Measurements from ENCODE around the gene ENTPD2.

ENTPD2 gene

DNA sequence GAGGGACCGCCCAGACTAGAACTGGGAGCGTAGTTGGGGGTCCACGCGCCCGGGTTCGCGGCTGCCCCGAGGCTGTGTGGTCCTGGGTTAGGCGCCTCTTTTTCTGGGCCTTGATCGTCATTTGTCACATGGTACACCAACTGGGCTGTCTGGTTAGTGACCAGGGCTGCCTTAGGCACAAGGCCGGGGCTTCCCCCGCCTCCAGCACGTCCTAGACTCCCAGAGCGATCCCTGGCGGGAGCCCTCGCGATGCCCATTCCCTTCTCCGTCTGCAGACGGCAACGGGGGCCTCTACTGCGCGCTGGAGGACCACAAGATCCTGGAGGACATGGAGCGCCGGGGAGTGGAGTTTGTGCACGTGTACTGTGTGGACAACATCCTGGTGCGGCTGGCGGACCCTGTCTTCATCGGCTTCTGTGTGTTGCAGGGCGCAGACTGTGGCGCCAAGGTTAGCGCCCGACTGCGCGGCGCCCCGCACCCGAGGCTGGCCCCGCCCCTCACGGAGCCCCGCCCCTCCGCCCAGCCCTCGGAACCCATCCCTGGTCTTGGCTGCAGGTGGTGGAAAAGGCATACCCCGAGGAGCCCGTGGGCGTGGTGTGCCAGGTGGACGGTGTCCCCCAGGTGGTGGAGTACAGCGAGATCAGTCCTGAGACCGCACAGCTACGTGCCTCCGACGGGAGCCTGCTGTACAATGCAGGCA, 25.0 kb upstream of the ENTPD2 start:
- no peak for DNase-seq

DNA sequence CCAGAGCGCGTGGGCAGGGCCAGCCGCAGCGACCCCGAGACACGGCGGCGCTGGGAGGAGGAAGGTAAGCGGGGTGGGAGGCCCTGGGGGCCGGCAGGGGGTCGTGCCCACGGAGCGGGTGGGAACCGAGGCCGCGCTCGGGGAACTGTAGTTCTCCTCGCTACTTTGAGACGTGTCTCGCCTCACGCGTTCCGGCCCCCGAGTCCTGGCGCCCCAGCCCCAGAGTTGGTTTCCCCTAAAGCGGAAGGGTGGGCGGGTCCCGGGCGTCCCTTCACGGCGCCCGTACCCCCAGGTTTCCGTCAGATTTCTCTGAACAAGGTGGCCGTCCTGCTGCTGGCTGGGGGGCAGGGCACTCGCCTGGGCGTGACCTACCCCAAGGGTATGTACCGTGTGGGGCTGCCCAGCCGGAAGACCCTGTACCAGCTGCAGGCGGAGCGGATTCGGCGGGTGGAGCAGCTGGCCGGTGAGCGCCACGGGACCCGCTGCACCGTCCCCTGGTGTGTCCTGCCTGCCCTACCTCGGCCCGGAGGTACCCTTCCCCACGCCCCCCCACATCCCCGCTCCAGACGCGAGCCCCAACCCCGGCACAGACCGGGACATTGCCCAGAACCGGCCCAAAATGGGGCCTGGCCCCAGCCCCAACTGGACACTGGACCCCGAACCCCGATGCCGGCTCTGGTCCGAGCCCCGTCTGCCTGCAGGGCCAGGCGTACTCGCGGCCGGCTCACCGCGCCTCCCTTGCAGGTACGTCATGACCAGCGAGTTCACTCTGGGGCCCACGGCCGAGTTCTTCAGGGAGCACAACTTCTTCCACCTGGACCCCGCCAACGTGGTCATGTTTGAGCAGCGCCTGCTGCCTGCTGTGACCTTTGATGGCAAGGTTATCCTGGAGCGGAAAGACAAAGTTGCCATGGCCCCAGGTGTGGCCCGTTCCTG, 24.2 kb upstream of the ENTPD2 start:
- DNase-seq, result no peak

DNA sequence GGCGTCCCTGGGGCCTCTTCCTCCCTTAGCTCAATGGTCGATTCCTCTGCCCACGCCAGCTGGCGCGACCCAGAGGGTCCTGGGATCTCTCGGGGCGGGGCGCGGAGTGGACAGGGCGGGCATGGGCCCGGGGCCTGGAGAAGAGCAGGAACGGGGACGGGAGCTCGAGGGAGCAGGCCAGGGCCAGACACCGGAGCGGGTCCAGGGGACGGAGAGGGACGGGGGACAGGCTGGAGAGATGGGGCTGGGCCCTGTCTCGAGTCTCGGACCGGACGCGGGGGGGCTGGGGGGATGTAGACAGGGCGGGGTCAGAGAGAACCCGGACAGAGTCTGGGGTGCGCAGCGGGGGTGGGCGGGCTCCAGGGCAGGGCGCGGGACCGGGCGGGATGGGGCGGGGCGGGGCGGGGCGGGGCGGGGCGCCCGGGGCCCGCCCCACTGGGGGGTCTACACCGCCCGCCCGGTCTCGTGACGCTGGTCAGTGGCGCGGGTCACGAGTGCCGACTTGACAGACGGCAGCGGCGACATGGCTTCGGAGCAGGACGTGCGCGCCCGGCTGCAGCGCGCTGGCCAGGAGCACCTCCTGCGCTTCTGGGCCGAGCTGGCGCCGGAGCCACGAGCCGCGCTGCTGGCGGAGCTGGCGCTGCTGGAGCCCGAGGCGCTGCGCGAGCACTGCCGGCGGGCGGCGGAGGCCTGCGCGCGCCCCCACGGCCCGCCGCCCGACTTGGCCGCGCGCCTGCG, 23.3 kb upstream of the ENTPD2 start, which contains the start of gene UAP1L1:
TSS of gene UAP1L1 (plus strand) at position 508 of the 738 bp plus-strand sequence. CDS start at position 524, 16 bp downstream.
- DNase-seq, result peak; percentile 14

DNA sequence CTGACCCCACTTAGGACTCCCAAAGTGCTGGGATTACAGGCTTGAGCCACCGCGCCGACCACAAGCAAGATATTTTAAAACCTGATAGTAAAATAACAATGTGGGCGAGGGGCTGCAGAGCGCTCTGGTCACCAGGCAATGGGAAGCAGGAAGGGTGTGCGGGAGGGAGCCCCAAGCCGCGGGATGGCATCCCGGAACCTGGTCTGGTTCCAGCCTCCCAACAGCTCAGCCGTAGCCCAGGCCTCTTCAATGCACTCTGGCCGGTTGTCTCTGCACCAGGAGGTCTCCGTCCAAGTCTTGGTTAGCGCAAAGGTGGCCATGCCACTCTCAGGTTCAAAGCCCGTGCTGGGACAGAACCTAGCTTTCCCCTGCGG, 22.8 kb upstream of the ENTPD2 start:
- no peak for DNase-seq

DNA sequence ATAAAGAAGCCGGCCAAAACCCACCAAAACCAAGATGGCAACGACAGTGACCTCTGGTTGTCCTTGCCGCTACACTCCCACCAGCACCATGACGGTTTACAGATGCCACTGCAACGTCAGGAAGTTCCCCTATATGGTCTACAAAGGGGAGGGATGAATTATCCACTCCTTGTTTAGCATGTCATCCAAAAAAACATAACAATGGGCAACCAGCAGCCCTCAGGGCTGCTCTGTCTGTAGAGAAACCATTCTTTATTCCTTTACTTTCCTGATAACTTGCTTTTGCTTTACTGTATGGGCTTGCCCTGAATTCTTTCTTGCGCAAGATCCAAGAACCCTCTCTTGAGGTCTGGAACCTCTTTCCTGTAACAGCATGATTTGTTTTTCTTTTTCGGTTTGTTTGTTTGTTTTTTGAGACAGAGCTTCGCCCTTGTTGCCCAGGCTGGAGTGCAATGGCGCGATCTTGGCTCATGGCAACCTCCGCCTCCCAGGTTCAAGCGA, 21.5 kb upstream of the ENTPD2 start:
- DNase-seq, result no peak

DNA sequence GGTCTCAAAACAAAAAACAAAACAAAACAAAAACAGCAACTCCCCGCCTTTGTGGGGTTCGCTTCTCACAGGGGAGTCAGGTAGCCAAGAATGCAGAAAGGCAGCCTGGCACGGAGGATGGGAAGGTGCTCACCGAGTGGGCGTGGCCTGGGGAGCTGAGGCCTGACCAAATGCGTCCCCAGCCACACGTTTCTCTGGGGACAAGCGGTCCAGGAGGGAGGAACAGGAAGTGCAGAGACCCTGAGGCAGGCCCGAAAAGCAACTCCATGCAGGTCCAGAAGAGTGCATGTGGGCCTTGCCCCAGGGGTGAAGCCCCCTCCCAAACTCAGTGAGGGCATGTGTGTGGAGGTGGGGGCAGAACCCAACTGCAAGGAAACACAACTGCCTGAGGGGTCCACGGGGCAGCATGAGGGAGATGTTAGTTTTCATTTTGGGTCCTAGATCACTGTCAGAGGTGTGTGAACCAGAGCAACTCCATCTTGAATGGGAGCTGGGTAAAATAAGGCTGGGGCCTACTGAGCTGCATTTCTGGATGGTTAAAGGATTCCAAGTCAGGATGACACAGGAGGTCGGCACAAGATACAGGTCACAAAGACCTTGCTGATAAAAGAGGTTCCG, 20.9 kb upstream of the ENTPD2 start:
- no peak for DNase-seq

DNA sequence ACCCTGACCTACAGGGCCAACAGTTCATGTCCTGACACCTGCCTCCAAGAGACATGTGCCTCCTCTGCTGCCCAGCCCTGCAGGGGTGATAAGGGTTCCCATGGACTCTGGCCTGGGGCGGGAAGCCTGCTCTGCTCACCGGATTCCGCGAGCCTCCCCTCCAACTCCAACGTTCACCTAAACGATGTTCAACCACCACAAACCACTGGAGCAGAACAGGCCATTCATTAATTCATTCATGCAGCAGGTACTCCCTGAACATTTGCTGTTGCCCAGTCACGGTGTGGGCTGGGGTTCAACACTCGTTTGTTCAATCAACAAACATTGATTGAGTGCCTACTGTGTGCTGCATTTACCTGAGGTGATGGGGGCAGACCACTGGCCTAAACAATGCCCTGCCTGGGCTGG, 20.1 kb upstream of the ENTPD2 start:
- no peak for DNase-seq

DNA sequence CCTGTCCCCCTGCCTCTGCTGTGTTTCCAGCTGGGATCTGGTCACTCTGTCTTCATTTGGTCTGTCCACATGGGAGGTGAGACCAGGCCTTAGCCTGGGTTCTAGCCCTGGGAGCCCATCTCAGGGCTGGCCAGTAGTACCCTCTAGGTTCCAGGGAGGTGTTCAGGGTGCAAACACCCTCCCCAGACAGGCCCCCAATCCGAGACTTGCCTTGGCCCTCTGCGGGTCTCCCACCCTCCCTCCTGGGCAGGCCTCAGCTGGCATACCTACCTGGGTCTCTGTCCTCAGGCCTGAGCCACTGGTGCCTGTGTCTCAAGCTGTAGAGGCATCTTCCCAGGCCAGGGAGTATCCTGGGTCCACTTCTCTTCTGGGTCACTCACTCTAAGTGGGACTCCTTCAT, 17.4 kb upstream of the ENTPD2 start:
- DNase-seq, result no peak

DNA sequence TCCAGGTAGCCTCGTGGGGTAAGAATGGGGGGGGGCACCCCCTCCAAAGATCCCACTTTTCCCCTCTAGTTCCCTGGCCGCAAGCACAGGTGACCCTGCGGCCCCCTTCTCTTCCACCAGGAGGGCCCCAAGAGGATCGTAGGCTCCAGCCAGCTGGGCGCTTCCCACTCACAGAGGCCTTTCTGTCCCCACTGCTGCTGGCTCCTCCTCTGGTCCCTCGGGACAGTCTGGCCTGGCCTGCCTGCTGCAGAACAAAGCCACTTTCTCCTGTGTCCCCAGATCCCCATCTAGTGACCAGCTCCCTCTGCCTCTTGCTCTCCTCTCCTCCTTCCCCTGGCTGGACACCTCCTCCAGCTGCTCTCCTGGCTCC, 17.0 kb upstream of the ENTPD2 start:
- peak; percentile 75 for DNase-seq

DNA sequence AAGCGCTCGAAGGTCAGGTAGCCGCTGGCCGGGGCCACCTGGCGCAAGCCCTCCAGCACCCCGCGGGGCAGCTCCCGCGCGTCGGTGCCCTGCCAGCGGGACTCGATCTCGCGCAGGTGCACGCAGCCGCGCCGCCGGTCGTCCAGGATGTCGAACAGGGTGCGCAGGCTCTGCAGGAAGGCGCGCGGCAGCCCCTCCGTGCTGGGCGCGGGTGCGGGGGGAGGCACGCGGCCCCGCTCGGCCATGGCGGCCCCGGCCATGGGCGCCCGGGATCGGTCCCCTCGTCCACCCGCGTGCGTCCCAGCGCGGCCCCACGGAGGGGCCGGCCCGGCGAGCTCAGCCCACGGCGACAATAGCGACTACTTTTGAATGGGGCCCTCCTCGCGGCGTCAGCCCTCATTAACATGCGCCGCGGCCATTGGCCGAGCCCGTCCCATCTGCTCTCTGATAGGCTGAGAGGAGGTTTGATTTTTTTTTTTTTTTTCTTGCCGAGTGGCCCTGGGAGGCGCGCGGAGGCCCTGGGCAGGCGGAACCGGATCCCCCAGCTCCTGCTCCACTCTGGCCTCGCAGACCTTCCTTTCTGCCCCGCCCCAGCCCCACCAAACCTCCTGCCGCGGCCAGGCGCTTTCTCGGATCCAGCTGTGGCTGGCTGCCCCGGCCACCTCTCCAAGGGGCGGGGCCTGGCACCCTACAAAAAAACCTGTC, 16.5 kb upstream of the ENTPD2 start, which contains the start of gene SAPCD2:
TSS of gene SAPCD2 (minus strand) at position 357 of the 705 bp plus-strand sequence. CDS start at position 260, 97 bp downstream.
- DNase-seq, result peak; percentile 94

DNA sequence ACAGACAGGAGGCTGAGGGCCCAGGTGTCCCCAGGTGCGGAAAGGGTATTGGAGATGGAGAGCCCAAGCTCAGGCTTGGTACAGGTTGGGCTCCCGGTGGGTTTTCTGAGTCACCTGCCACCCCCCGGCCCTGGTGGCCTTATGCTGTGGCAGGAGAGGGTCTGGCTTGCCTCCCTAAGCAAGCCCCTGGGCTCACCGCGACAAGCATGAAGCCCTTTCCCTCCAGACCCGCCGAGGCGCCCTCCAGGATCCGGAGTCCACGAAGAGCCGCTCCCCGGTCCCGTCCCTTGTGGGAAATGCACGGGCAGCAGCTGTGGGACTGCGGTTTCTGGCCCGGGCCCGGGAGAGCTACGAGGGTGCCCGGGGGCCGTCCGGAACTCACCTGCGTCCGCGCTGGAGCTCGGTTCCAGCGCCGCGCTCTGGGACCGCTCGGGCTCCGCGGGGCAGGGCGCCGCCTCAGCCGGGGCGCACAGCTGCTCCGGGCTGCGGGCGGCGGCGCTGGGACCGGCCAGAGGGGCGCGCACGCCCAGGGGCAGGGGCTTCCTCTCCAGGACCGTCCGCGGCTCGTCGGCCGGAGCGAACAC, 15.7 kb upstream of the ENTPD2 start:
- DNase-seq, result no peak

DNA sequence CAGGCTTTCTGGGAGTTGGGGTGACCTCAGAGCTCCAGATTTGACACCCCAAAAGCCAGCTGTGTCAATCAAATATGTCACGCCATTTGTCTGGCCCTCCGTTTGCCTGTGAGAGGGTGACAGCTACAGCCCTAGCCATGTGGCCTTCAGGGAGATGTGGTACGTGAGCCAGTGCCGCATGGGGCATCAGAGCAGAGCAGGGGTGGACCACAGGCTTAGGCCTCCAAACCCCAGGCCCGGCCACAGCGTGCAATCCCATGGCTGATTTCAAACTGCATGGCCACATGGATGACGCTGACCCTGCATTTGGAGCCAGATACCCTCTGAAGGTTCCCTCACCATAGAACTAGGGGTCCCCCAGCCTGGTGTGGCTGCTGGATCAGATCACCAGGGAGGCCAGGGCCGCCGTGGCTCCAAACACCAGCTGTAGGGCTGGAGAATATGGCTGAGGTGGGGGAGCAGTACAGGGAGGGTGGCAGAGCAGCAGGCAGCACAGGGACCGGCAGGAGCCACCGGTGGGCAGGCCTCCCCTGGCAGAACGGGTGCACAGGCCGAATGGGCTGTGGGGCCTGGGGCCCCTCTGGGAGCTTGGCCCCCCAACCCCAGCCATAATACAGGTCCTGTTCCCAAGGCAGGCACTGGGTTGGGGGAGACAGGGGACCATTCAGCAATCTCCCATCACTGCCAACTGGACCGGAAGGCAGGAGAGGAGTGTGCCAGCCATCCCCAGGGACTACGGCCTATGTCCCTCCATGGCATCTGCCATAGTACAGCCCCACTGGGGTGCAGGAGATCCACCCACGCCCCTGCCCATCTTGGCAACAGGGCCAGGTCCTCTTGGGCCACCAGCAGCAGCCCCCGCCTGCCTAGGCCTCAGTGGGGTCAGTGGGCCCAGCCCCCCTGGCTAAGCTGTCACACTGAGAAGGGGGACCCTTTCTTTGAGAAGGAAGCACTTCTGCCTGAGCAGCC, 15.0 kb upstream of the ENTPD2 start:
- DNase-seq, result no peak

DNA sequence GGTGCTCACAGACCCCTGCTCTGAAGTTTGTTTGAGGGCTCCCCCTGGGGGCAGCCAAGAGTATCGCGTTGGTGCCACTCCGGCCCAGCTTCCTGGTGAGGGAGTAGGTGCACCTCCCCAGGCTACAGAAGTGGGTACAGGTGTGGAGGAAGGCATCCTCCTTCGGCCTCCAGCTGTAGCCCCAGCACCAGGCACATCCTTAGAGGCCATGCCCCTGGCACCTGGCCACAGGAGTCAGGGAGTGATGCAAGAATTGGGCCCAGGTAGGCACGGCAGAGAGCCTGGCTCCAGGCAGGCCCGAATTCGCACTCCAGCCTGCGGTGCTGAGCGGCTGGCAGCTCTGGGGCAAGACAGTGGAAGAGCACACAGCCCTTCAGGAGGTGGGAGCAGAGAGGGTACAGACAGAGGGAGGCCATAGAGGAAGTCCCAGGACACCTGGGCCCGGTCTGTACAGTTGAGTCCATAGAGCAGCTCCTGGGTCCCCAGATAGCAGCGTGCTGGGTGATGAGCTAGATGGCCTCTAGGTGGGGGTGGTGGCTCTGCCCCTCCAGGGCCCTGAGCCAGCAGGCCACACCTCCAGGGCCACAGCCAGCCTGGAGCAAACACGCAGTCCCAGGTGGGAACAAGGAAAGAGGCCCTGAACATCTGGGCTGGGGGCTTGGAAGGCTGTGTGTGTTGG, 14.1 kb upstream of the ENTPD2 start:
- DNase-seq, result peak; percentile 70

DNA sequence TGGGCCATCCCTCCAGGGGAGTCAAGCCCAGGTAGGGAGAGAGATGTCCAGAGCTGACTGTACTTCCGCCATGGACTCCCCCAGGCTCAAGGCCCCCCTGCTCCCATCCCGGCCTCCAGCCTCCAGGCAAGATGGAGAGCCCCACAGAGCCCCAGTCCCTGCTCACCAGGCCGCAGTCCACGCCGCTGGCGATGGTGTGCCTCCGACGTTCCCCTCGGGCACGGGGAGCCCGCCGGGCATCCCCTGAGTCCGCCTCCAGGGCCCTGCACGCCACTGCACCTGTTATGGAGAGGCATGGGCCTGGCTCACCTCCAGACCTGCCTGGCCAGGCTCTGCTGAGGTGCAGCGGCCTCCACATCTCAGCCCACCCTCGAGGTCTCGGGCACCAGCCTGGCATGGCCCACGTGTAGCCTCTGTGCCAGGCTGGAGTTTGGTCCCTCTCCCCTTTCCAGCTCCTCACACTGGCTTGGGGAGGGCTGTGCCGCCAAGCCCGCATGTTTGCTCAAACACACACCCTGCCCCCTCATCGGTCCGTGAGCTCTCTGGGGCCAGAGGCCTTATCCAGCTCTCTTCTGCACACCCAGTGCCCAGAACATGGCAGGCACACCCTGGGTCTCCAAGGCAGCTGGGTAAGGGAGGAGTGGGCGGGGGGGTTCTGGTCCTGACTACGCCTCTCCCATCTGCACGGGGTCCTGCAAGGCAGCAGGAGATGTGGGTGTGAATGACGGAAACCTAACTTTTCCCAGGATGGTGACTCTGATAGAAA, 12.4 kb upstream of the ENTPD2 start:
- DNase-seq, result no peak

DNA sequence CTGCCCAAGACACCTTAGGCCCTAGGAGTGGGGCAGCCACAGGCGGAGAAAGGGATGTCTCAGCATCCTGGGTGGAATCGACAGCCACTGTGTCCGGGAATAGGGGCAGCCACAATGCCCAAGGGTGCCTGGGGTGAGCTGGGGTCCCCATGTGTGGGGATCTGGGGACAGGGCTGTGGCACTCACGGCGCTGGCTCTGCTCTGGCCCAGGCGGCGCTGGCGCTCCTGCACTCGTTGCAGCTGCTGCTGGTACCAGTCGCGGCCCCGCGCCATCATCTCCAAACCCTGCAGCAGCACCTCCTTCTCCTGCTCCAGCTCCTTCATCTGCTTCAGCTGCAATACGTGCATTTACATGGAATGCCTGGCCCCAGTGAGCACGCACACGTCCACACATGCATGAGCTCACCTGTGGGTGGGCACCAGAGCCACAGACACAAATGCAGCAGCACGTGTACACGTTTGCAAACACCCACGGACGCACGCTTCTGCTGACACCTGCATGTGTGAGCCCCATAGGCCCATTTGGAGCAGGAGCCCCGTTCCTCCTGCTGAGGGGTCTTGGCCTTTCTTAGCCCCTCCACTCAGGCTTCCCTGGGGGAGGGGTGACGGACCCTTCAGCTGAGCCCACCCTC, 11.6 kb upstream of the ENTPD2 start:
- DNase-seq, result no peak

DNA sequence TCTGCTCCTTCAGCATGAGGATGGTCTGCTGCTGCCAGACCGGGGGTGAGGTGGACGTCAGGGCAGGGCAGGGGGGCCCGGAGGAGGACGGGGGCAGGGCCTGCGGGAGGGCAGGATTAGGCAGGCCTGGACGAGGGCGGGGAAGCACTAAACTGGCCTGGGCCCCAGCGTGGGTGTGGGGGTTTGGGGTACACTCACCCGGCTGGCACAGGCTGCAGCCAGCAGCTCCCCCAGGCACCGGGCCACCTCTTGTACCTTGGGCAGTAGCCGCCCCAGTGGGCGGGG, 11.0 kb upstream of the ENTPD2 start:
- DNase-seq, result no peak

DNA sequence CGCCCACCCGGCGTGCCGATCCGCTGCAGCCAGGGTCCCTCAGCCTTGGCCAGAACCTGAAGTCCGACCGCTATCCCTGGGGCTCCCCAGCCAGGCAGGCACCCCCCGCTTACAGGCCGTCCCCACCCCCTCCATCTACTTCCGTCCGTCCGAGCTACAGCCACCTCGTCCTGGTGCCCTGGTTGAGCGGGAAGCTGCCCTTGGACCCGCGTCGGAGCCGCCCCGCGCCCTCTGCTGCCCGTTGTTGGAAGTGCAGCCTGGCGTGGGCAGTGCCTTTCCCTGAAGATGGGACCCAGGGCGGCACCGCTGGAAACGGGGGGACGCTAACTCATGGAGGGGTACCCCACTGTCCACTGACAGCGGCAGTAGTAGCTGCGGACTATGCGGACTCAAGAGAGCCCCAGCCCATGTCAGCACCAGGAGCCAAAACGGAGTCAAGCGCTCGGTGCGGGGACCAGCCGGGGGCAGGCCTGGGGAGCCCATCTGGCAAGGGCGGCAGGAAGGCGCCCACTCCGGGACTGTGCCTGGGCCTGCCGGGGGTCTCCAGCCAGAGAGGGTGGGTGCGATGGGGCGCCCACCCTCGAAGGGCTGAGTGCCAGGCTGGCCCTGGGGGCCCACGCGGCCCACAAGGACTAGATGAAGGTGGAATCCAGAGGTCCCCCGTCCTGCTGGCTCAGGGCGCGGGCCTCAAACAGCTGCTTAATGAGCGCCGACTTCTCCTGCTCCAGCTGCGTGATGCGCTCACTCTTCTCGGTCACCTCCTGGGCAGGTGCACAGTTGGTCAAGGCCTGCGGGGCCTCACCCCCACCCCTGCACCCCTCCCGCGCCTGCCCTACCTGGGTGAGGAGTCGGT, 10.4 kb upstream of the ENTPD2 start:
- DNase-seq, result peak; percentile 29
